Spleen (tissue), 7 donors: Measurements from ENCODE around the gene VPS18.

Source experiments
- POLR2A ChIP-seq, 3 donors: fragments of 450-650 bp; IDR thresholded peaks; one replicate each; pipeline ENCODE4 v1.5.1; 2017; ENCODE audit warnings: antibody characterized with exemption in 3 of 3, mild to moderate bottlenecking in 1 of 3
- TF ChIP-seq, protein P1 (sequence below), 11 experiments: fragments of 200-600 bp in 7 of 11; fragments of 450-650 bp in 4 of 11; sonication (generic) in 4 of 11; IDR thresholded peaks in 8 of 11; conservative IDR thresholded peaks in 3 of 11; 1 replicate in 7 of 11; 2 replicates in 4 of 11; pipeline versions ENCODE4 v1.4.0 to v1.8.0; 2016 to 2021; ENCODE audit warnings: antibody characterized with exemption in 11 of 11, inconsistent platforms in 4 of 11, mild to moderate bottlenecking in 1 of 11
- donor health status: DM: no; HTN: no; CAD: no; lungs with moderate emphysema.
- donor health status: DM: no; HTN: no; CAD: no.
- donor health status: DM: no; HTN: no; CAD: no.

DNA sequence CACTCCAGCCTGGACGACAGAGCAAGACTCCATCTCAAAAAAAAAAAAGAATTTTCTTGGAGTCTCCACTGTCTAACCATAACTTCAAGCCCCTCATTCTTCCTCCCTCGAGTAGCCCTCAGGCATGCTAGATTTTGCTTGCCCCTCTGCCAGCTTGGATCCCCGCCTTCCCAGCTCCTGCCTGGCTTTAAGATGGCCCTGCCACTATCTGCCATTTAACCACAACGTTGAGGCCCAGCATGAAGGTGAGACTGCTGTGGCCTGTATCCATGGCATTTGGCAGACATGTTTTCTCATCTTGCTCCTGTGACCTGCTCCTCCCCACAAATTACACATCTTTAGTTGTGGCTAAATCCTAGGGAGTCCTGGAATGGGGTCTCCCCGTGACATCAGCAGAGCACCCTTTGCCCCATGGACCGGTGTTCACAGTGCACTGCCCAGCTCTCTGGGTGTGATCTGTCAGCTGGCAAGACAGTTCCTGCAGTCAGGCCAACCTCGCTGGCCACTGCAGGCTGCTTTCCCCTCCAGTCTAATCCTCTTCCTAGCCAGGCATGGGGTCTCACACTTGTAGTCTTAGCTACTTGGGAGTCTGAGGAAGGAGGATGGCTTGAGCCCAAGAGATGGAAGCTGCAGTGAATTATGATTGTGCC is 10.4 kb downstream of the VPS18 start:
- TF ChIP-seq, protein P1, sequence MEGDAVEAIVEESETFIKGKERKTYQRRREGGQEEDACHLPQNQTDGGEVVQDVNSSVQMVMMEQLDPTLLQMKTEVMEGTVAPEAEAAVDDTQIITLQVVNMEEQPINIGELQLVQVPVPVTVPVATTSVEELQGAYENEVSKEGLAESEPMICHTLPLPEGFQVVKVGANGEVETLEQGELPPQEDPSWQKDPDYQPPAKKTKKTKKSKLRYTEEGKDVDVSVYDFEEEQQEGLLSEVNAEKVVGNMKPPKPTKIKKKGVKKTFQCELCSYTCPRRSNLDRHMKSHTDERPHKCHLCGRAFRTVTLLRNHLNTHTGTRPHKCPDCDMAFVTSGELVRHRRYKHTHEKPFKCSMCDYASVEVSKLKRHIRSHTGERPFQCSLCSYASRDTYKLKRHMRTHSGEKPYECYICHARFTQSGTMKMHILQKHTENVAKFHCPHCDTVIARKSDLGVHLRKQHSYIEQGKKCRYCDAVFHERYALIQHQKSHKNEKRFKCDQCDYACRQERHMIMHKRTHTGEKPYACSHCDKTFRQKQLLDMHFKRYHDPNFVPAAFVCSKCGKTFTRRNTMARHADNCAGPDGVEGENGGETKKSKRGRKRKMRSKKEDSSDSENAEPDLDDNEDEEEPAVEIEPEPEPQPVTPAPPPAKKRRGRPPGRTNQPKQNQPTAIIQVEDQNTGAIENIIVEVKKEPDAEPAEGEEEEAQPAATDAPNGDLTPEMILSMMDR (IDR thresholded peaks at IDR 0.05 in 8 of 11, conservative IDR thresholded peaks at IDR 0.05 in 3 of 11) = no peak
- no peak for TF ChIP-seq POLR2A (IDR thresholded peaks at IDR 0.05)
